Stimulated activated CD8-positive, alpha-beta memory T cell treated with anti-CD3 and anti-CD28 coated beads, Interleukin-2, amount 100 ng/mL, for 48 hours (primary cell): ENCODE results near the gene BMPR1A.
"Not testable (repeated sequence)": the region's sequence is repeated elsewhere in the genome, so short reads cannot be mapped to it uniquely, and the experiment has no call there.

Experiments
- DNase-seq, 2 donors: peaks; one replicate each; pipeline ENCODE4 v3.0.0-alpha.2; 2020; ENCODE audit warnings: low read depth in 2 of 2

The BMPR1A gene

GRCh38 chr10:86940076-86940475, 183.7 kb downstream of the BMPR1A start:
- not testable (repeated sequence) for DNase-seq

DNA sequence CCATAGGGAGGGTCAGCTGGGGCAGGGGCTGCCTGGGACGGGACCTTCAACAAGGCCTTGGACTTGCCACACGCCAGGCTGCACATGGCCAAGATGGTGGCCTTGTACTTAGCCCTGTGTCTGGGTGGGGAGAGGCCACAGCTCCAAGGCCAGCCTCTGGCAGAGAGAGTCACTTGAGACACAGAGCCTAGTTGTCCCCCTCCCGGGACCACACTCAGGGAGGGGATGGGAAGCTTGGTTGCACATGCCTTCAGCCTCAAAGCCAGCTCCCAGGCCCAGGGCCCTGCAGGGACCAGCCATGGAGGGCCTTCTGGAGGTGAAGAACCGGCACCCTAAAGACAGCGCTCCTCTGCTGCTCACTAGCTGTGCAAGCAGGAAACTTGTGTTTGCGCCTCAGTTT, 184.3 kb downstream of the BMPR1A start:
- DNase-seq, result no peak

DNA sequence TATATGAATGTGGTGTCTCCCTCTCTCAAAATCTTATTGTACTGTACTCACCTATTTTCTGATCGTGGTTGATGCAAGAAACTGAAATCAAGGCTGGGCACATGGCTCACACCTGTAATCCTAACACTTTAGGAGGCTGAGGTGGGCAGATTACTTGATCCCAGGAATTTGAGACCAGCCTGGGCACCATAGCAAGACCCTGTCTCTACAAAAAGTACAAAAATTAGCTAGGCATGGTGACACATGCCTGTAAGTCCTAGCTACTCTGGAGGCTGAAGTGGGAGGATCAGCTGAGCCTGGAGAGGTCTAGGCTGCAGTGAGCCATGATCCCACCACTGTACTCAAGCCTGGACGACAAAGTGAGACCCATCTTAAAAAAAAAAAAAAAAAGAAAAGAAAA, 185.0 kb downstream of the BMPR1A start:
- DNase-seq, result no peak

DNA sequence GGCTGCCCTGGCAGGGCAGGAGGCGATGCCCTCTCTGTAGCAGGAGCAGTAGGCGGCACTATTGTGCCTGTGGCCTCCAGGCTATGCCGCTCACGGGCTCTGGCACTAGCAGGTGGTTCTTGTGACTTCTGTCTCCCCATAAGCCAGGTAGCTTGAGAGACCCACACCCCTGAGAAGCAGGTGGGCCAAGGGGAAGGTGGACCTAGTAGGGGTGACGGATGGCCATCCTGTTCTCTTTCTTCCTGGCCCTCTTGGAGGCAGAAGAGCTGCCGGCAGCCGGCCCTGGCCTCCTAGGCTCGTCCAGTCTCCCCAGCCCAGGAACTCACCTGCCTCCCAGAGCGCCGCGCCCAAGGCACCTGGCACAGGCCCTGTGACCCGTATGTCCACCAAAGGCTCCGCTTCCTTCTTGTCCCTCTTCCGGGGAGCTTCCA, 185.6 kb downstream of the BMPR1A start:
- DNase-seq, result no peak

DNA sequence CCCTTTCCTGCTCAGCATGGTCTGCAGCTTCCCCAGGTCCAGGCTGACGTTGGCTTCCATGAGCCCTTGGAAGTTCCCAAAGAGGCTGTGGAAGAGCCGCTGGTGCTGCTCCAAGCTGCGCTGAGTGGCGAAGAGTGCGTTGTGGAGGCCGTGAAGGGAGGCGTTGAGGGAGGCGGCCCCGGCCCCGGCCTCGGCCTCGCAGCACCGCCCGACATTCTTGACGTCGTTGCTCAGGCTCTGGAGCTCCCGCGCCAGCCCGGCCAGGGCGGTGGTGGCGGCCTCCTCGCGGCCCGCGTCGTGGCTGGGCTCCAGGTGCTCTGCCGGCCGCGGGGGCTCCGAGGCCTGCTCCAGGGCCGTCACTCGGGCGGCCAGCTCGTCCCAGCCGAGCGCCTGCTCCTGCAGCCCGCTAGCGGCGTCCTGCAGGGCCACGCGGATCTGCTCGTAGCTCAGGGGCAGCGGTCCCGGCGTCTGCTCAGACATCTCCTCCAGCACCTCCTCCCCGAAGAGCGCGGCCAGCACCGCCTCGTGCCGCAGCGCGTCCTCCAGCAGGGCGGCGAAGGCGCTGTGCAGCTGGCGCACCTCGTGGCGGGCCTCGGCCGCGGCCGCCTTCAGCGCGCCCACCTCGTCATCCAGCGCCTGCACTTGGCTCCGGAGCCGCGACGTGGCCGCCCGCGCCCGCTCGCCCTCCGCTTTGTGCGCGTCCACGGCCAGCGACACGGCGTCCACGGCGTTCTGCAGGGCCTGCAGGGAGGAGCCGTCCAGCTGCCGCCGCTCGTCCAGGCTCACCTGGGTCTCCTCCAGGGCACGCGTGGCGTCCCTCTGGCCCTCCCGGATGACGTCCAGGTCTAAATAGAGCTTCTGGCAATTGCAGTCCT, 186.3 kb downstream of the BMPR1A start:
- DNase-seq, result no peak

GRCh38 chr10:86943316-86944030, 187.1 kb downstream of the BMPR1A start:
- DNase-seq, result no peak

GRCh38 chr10:86944031-86944419, 187.6 kb downstream of the BMPR1A start:
- no peak for DNase-seq

DNA sequence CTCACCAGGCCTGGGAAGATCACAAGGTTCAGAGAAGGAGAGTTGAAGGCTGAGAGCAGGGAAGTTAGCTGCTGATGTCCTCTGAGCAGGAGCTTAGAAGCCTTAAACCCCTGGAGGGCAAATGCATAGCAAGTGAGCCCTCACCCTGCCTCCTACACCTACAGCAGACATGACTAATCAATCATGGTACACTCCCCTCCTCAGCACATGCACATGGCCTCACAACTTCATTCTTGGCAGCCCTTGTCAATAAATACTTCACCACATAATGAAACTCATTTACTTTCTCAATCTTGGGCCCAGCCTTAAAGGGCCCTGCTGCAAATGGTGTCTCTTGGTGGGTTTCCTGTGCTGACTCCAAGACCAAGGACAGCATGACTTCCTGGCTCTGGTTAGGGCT, 188.1 kb downstream of the BMPR1A start:
- no peak for DNase-seq

GRCh38 chr10:86944907-86945306, 188.5 kb downstream of the BMPR1A start:
- no peak for DNase-seq

DNA sequence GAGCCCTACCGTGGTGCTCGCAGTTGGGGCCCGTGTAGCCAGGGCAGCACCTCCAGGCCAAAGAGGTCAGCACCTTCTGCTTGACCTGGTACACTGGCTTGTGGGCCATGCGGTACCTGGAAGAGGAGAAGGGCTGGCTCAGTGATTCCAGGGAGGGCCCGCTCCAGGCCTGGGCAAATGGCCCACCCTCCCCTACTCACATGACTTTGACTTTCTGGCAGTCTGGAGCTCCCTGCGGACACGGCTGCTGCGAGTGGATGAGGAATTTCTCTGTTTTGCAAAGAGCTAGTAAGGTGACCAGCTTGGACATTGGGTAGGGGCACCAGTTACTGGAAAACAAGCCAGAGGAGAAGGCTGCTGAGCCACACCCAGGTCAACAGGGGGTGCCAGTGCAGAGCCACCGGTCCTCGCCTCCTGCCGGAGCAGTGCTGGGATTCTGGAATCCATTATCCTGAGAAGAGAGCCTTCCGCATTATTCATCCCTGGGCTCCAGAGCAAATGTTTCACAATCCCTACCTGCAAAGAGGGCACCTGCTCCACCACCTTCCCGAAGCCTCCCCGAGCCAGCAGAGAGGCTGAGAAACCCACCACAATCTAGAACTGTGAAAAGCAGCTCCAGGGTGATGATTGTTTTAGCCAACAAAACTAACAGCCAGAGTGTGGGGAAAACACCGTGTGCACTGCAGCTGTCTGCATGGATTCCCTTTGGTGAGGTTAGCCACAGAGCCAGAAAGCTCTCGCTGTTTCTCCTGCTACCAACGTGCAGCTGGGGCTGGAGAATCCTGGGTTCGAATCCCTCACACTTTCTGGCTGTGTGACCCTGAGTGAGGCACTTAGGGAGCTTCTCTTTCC, 189.2 kb downstream of the BMPR1A start:
- DNase-seq, result no peak

DNA sequence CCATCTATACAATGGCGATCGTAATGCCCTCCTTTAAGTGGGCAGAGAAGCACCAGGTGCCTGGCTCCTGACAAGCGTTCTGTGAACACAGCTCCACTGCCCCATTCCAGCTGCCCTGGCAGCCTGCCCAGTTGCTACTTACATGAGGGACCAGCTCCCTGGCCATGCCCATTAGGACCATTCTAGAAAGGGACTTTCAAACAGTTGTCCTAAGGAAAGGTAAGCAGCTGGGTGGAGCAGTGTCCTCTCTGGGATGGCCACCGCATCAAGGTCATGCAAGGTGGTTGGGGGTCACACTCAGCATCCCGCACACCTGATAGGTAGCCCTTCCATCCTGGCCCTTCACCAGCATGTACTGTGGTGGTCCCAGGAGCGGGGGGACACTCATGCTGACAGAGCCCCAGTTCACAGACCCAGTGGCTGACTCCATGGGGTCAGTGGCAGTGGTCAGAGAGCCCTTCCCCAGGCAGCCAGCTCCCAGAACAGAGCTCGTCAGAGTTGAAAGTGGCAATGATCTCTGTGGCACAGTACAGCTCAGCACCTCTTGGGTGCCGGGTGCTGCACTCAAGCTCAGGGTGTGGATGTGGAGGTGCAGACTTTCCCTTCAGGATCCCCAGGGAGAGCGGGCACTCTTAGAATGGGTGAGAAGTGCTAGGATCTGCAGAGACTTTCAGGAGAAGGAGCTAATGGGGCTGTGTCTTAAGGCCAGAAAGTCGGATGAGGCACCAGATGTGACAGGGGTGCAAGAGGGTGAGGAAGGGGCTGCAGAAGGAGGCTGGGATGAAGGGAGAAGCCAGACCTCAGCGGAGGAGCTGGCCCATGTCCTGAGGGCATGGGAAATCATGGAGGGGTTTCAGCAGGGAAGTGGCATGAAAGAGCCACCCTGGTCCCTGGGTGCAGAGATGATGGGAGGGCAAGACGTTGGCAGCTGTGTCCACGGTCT, 190.1 kb downstream of the BMPR1A start:
- no peak for DNase-seq

GRCh38 chr10:86947806-86948205, 191.4 kb downstream of the BMPR1A start:
- not testable (repeated sequence) for DNase-seq

- DNase-seq, result no peak
These were observed 193.9 kb downstream of the BMPR1A start for GRCh38 chr10:86950349-86950748.

DNA sequence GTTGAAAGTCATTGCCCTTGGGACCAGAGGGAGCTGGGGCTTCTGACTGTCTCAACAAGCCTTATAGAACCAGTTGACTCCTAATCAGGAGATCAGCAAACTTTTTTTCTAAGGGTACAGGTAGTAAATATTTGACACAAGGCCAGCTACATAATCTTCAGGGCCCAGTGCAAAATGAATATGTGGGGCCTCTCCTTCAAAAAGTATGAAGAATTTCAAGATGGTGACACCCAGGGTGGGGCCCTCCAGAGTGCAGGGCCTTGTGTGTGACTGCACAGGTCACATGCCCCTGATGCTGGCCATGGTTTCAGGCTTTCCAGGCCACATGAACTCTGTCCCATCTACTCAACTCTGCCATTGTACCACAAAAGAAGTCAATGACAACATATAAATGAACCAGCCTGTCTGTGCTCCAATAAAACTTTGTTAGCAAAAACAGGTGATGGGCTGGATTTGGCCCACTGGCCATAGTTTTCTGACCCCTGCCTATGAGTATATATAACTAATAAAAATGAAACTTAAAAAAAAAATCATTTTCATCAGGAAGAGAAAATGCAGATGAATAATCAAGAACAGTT, 194.9 kb downstream of the BMPR1A start:
- no peak for DNase-seq

DNA sequence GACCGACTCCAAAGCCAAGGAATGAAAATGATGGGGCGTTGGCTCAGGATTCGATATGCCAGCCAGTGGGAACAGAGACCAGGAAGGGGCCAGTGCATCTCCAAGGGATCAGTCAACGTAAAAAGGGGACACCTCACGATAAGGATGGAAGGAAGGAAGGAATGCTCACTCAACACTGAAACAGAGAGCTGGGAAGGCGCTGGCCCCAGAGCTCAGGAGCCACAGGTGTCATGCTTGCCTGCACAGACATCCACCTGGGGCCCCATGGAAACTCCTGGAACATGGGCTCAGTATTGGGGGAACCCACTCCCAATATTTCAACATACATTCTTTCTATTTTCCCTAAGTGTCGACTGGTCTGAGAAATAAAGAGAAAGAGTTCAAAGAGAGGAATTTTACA, 195.7 kb downstream of the BMPR1A start:
- DNase-seq, result no peak

DNA sequence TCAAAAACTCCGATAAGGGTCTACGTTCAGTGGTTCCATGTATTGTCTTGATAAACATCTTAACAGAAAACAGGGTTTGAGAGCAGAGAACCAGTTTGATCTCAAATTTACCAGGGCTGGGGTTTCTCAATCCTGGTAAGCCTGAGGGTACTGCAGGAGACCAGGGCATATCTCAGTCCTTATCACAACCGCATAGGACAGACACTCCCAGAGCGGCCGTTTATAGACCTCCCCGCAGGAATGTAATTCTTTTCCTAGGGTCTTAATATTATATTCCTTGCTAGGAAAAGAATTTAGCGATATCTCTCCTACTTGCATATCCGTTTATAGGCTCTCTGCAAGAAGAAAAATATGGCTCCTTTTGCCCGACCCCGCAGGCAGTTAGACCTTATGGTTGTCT, 196.3 kb downstream of the BMPR1A start:
- DNase-seq, result not testable (repeated sequence)

GRCh38 chr10:86953747-86954680, 197.6 kb downstream of the BMPR1A start:
- no peak for DNase-seq

DNA sequence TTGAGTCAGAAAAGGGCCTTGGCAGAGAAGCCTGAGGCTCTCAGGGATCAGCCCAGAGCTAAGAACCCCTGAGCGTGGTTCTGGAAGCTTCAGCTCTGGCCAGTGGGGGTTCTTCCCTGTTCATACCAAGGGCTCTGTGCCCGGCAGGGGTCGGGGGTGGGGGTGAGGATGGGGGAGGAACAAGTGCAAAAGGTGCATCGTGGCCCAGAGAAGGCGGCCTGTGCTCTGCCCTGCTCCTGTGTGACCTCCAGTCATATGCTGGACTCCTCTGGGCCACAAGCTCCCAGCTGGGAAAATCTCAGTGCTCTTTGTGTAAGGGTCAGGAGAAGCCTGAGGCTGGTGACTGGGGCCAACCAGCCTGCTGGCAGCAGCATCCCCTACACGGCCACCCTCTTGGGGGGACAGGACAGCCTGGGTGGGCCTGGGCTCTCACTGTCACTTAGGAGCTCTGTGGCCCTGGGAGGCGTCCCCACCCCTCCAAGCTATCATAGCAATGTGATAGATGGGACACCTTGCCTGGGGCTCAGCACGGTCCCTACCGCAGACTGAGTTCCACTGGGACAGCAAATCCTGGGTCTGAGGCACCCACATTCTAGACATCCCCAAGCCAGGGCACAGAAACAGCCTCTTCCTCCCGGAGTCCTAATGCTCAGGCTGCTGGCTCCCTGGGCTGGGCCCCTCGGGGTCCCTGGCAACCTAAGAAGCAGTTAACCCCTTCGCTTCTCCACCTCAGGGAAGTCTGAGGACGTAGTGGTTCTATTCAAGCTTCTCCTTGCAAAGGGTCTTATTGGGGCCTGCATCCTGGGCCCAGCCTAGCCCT, 198.5 kb downstream of the BMPR1A start:
- DNase-seq, result no peak
